Ovary (tissue), 9 donors: ENCODE data around the gene SRP54. TPM values are rescaled to one million over a fixed set of nuclear protein-coding genes. Genes with fewer than 3 reads are reported as not detected.

ENCODE experiments used
- DNase-seq, 5 donors: peaks; one replicate each; pipeline ENCODE4 v3.0.0-alpha.2; 2019 to 2020
- H3K27ac ChIP-seq, 2 donors: fragments of 200-600 bp; one replicate each; pipeline versions ENCODE4 v1.5.1 to v1.8.0; 2019 to 2022
- H3K27me3 ChIP-seq: fragments of 200-600 bp; one replicate; pipeline ENCODE4 v1.8.0; 2022
- H3K36me3 ChIP-seq: fragments of 200-600 bp; sonication (generic); one replicate; pipeline ENCODE4 v1.5.1; 2019
- H3K4me1 ChIP-seq: one replicate; pipeline ENCODE4 v1.8.1; 2013; ENCODE audit warnings: mild to moderate bottlenecking, moderate library complexity; ENCODE audit not compliant: insufficient read depth
- H3K4me3 ChIP-seq: fragments of 200-600 bp; sonication (generic); one replicate; pipeline ENCODE4 v1.5.1; 2017
- H3K9me3 ChIP-seq, 2 donors: fragments of 200-600 bp in 1 of 2; sonication (generic) in 1 of 2; one replicate each; pipeline versions ENCODE4 v1.5.1 to v1.8.1; 2013 to 2019; ENCODE audit warnings: mild to moderate bottlenecking in 1 of 2, moderate library complexity in 1 of 2
- CTCF ChIP-seq, 3 donors: fragments of 450-650 bp in 2 of 3; fragments of 200-600 bp in 1 of 3; IDR thresholded peaks; one replicate each; pipeline versions ENCODE4 v1.5.1 to v1.8.0; 2016 to 2022; ENCODE audit warnings: antibody characterized with exemption in 3 of 3, mild to moderate bottlenecking in 1 of 3
- EP300 ChIP-seq: sonication (generic); formaldehyde crosslinking; IDR thresholded peaks from one replicate; pipeline ENCODE4 v1.6.1; 2017; ENCODE audit warnings: antibody characterized with exemption
- POLR2A ChIP-seq: fragments of 450-650 bp; IDR thresholded peaks from one replicate; pipeline ENCODE4 v1.6.1; 2017; ENCODE audit warnings: antibody characterized with exemption, mild to moderate bottlenecking, moderate library complexity
- WGBS, 3 donors: extraction: QIAGEN DNeasy Blood & Tissue Kit in 1 of 3; methylation state at CpG; one replicate each; pipeline versions ENCODE4 v1.1.5 to v1.1.7; 2013 to 2017; 5-methylcytosine and 5-hydroxymethylcytosine counted together
- intact Hi-C, 4 donors: fragments of 100-400 bp; cut with DNase I; formaldehyde crosslinking; loops; one replicate each; pipeline versions ENCODE4 v1.11.0 to v1.15.1; 2022 to 2023
- polyA plus RNA-seq, 2 donors: library from polyadenylated mRNA; stranded (reverse); fragments of 200-250 nt in 1 of 2; fragments of 350-450 nt in 1 of 2; fragmentation: Illumina TruSeq in 1 of 2; extraction: RNeasy Lipid Tissue Mini Kit (QIAGEN cat#74804) in 1 of 2; gene quantifications; one replicate each; pipeline ENCODE4 v1.2.3, GENCODE V29; 2013 to 2014
- total RNA-seq, 7 donors: library from RNA; depleted of rRNA in 2 of 7; stranded (reverse); fragments of >200 nt in 2 of 7; fragmentation: NEBNext Ultra II Directional in 3 of 7; extraction: Animal tissue kit (Norgen Biotek cat#: 25700) in 3 of 7; gene quantifications; one replicate each; pipeline versions ENCODE4 v1.1.0 to v1.2.4, GENCODE V29; 2016 to 2023
- donor health status: DM: no; HTN: no; CAD: no; lungs with moderate emphysema.
- donor health status: DM: no; HTN: no; CAD: no.
- donor health status: Bipolar disorder and iron deficiency.
- donor health status: DM: yes; HTN: yes; CAD: no.
- donor health status: DM: no; HTN: no; CAD: no.
- donor health status: DM: yes; HTN: yes; CAD: no.

SRP54 gene
- total and polyA plus RNA-seq, 9 donors = 25.9 to 61.6 (median 37.3) TPM

GRCh38 chr14:34937876-34938275 is 44.9 kb upstream of the SRP54 start:
- Histone ChIP-seq H3K36me3 (no peaks in the 10 kb centered on the region), H3K27ac (no peak overlapping the region), H3K9me3 (no peaks in the 10 kb centered on the region), H3K27me3 (no peaks in the 10 kb centered on the region), H3K4me3 (no peak overlapping the region), H3K4me1 (no peaks in the 10 kb centered on the region)
- intact Hi-C loops = no loop called here
- TF ChIP-seq CTCF (IDR thresholded peaks at IDR 0.05) (no peak), POLR2A (no peak), EP300 (no peak)
- DNase-seq = no peak
- WGBS, 3 donors = 83 to 84% (median 84%) methylated on average over 3 of the region's 3 CpGs

- no peak overlapping the region for H3K4me3 ChIP-seq
- H3K4me1 ChIP-seq = no peaks in the 10 kb centered on the region
- H3K9me3 ChIP-seq = peaks cover 0 to 8% of the 10 kb centered on the region in 2 donors
- no peaks in the 10 kb centered on the region for H3K27me3 ChIP-seq
- H3K27ac ChIP-seq = no peak overlapping the region
- no peaks in the 10 kb centered on the region for H3K36me3 ChIP-seq
- intact Hi-C loops = no loop called here
- DNase-seq = no peak
- no peak for TF ChIP-seq POLR2A
- TF ChIP-seq CTCF (IDR thresholded peaks at IDR 0.05) = no peak
- no peak for TF ChIP-seq EP300
Observed at GRCh38 chr14:34943506-34943905, 39.3 kb upstream of the SRP54 start.

GRCh38 chr14:34944744-34945143 is 38.0 kb upstream of the SRP54 start:
- H3K9me3 ChIP-seq = peaks cover 0 to 8% of the 10 kb centered on the region in 2 donors
- no peaks in the 10 kb centered on the region for H3K4me1 ChIP-seq
- H3K36me3 ChIP-seq = no peaks in the 10 kb centered on the region
- WGBS, 3 donors = 93 to 96% (median 96%) methylated on average over 7 of the region's 7 CpGs
- no peak for DNase-seq
- TF ChIP-seq CTCF (IDR thresholded peaks at IDR 0.05) = no peak
- TF ChIP-seq POLR2A = no peak
- TF ChIP-seq EP300 = no peak
- no peak overlapping the region for H3K4me3 ChIP-seq
- intact Hi-C loops = no loop called here
- no peaks in the 10 kb centered on the region for H3K27me3 ChIP-seq
- no peak overlapping the region for H3K27ac ChIP-seq

- intact Hi-C loops = no loop called here
- no peaks in the 10 kb centered on the region for H3K4me1 ChIP-seq
- WGBS, 3 donors = 15 to 48% (median 23%) methylated on average over 1 of the region's 1 CpG
- H3K27me3 ChIP-seq = no peaks in the 10 kb centered on the region
- TF ChIP-seq CTCF (IDR thresholded peaks at IDR 0.05) (no peak), POLR2A (no peak), EP300 (no peak)
- no peak for DNase-seq
- no peak overlapping the region for H3K4me3 ChIP-seq
- H3K36me3 ChIP-seq = no peaks in the 10 kb centered on the region
- peaks cover 0 to 8% of the 10 kb centered on the region in 2 donors for H3K9me3 ChIP-seq
- H3K27ac ChIP-seq = no peak overlapping the region
Observed at GRCh38 chr14:34946699-34947098, 36.1 kb upstream of the SRP54 start.

GRCh38 chr14:34951286-34951685 is 31.5 kb upstream of the SRP54 start:
- DNase-seq = no peak
- no peak overlapping the region for H3K27ac ChIP-seq
- H3K36me3 ChIP-seq = no peaks in the 10 kb centered on the region
- TF ChIP-seq CTCF (IDR thresholded peaks at IDR 0.05) = no peak
- no peak for TF ChIP-seq EP300
- TF ChIP-seq POLR2A = no peak
- intact Hi-C loops = no loop called here
- WGBS, 3 donors = 60 to 78% (median 61%) methylated on average over 1 of the region's 1 CpG
- H3K4me3 ChIP-seq = no peak overlapping the region
- H3K4me1 ChIP-seq = no peaks in the 10 kb centered on the region
- H3K27me3 ChIP-seq = no peaks in the 10 kb centered on the region
- H3K9me3 ChIP-seq = no peaks in the 10 kb centered on the region
